Vagina (tissue), 2 donors: ENCODE data around the gene TMEM191B.
"Not testable (repeated sequence)": the region's sequence is repeated elsewhere in the genome, so short reads cannot be mapped to it uniquely, and the experiment has no call there.

ENCODE experiments used
- CTCF ChIP-seq, 3 experiments: fragments of 450-650 bp in 2 of 3; fragments of 200-600 bp in 1 of 3; sonication (generic) in 1 of 3; IDR thresholded peaks; one replicate each; pipeline ENCODE4 v1.5.1; 2017 to 2019; ENCODE audit warnings: antibody characterized with exemption in 3 of 3, mild to moderate bottlenecking in 2 of 3, moderate library complexity in 2 of 3
- POLR2AphosphoS5 ChIP-seq, 2 donors: sonication (generic); formaldehyde crosslinking; IDR thresholded peaks; one replicate each; pipeline ENCODE4 v1.9.0; 2017; ENCODE audit warnings: antibody characterized with exemption in 2 of 2, mild to moderate bottlenecking in 2 of 2, low read depth in 1 of 2; ENCODE audit not compliant: insufficient read depth in 1 of 2

GRCh38 chr22:18549458-18550179 lies 22.0 kb downstream of the TMEM191B start:
- TF ChIP-seq CTCF (IDR thresholded peaks at IDR 0.05); POLR2AphosphoS5 (IDR thresholded peaks at IDR 0.05; ENCODE audit: insufficient read depth in 1 of 2, low read depth in 1 of 2): not testable (repeated sequence)
